H1 (cell line): ENCODE measurements around the gene SMG9. TPM values are rescaled to one million over a fixed set of nuclear protein-coding genes. Genes with fewer than 3 reads are reported as not detected.

Source experiments
- CTCF ChIA-PET: fragments of 300-600 bp; sonication (Branson Sonifier 250); formaldehyde crosslinking; loops from one replicate; lab custom pipeline; 2021; ENCODE audit not compliant: partially characterized antibody; lab: Charles Lee
- POLR2A ChIA-PET: fragments of 300-600 bp; sonication (Branson Sonifier 250); formaldehyde crosslinking; loops from one replicate; lab custom pipeline; 2021; ENCODE audit warnings: inconsistent platforms; ENCODE audit not compliant: partially characterized antibody; lab: Charles Lee
- DNase-seq, 2 experiments: peaks; one replicate each; pipeline versions ENCODE4 v3.0.0 to v3.0.0-alpha.2; 2010 to 2022; ENCODE audit warnings: low spot score in 2 of 2, low read depth in 1 of 2, mixed read lengths in 1 of 2
- FAIRE-seq: peaks from 2 replicates; lab custom pipeline; 2011; peaks lifted over from hg19 to GRCh38; lab: Jason Lieb, UNC
- H2AFZ ChIP-seq: 2 replicates; pipeline ENCODE4 v1.8.1; 2012; ENCODE audit warnings: low read length, inconsistent platforms
- H2AK5ac ChIP-seq: 2 replicates; pipeline ENCODE4 v1.6.1; 2013; ENCODE audit warnings: low read depth, low read length
- H2BK120ac ChIP-seq: replicated peaks from 2 replicates; pipeline ENCODE3; 2013; ENCODE audit warnings: low read depth, low read length, inconsistent platforms
- H2BK12ac ChIP-seq: 2 replicates; pipeline ENCODE4 v1.6.1; 2013; ENCODE audit warnings: low read depth, low read length
- H2BK15ac ChIP-seq: 2 replicates; pipeline ENCODE4 v1.6.1; 2013; ENCODE audit warnings: low read length
- H2BK20ac ChIP-seq: 2 replicates; pipeline ENCODE4 v1.6.1; 2013; ENCODE audit warnings: low read length
- H2BK5ac ChIP-seq: 2 replicates; pipeline ENCODE4 v1.6.1; 2013; ENCODE audit warnings: low read depth, low read length
- H3K14ac ChIP-seq: 2 replicates; pipeline ENCODE4 v1.6.1; 2013; ENCODE audit warnings: inconsistent platforms; ENCODE audit not compliant: insufficient read length
- H3K18ac ChIP-seq: 2 replicates; pipeline ENCODE4 v1.6.1; 2013; ENCODE audit warnings: low read length; ENCODE audit errors: extremely low read depth
- H3K23ac ChIP-seq: 2 replicates; pipeline ENCODE4 v1.6.1; 2013; ENCODE audit warnings: inconsistent platforms; ENCODE audit not compliant: insufficient read length
- H3K23me2 ChIP-seq: 2 replicates; pipeline ENCODE4 v1.6.1; 2013; ENCODE audit warnings: low read depth, low read length
- H3K27ac ChIP-seq: 2 replicates; pipeline ENCODE4 v1.6.1; 2011; ENCODE audit warnings: low read depth, low read length, inconsistent platforms
- H3K27me3 ChIP-seq, 4 experiments: replicated peaks in 1 of 4; 1 replicate in 1 of 4; 2 replicates in 3 of 4; pipeline versions ENCODE4 v1.6.1 to v1.8.1; 2011 to 2013; ENCODE audit warnings: low read length in 3 of 4, mild to moderate bottlenecking in 3 of 4, inconsistent platforms in 2 of 4, mixed read lengths in 2 of 4, moderate library complexity in 1 of 4; ENCODE audit not compliant: control insufficient read depth in 3 of 4, insufficient read depth in 3 of 4; ENCODE audit errors: extremely low read depth in 1 of 4
- H3K36me3 ChIP-seq, 4 experiments: 2 replicates each; pipeline versions ENCODE4 v1.6.1 to v1.8.1; 2011 to 2013; ENCODE audit warnings: mild to moderate bottlenecking in 4 of 4, low read length in 3 of 4, moderate library complexity in 2 of 4, control low read depth in 1 of 4, inconsistent platforms in 1 of 4; ENCODE audit not compliant: insufficient read depth in 4 of 4, control insufficient read depth in 2 of 4
- H3K4ac ChIP-seq: replicated peaks from 2 replicates; pipeline ENCODE3; 2013; ENCODE audit warnings: low read length, low read depth, mixed read lengths, inconsistent platforms; ENCODE audit not compliant: insufficient read length
- H3K4me1 ChIP-seq, 4 experiments: replicated peaks in 1 of 4; 1 replicate in 1 of 4; 2 replicates in 3 of 4; pipeline versions ENCODE4 v1.6.1 to v1.8.1; 2011 to 2013; ENCODE audit warnings: low read length in 3 of 4, inconsistent platforms in 2 of 4, mixed read lengths in 1 of 4; ENCODE audit not compliant: insufficient read depth in 4 of 4, control insufficient read depth in 3 of 4
- H3K4me2 ChIP-seq, 2 experiments: 2 replicates each; pipeline versions ENCODE4 v1.6.1 to v1.8.1; 2011 to 2013; ENCODE audit warnings: low read depth in 2 of 2, low read length in 2 of 2, control low read depth in 1 of 2, inconsistent platforms in 1 of 2, mild to moderate bottlenecking in 1 of 2; ENCODE audit not compliant: insufficient read depth in 1 of 2
- H3K4me3 ChIP-seq, 4 experiments: fragments of 200-600, 300-600 bp in 1 of 4; sonication (generic), shearing (Covaris generic), sonication (Bioruptor Twin) in 1 of 4; 2 replicates each; pipeline versions ENCODE4 v1.5.1 to v1.8.1; 2011 to 2016; ENCODE audit warnings: low read length in 4 of 4, low read depth in 3 of 4, control low read depth in 2 of 4, inconsistent platforms in 2 of 4, mild to moderate bottlenecking in 2 of 4, mixed read lengths in 1 of 4, moderate library complexity in 1 of 4; ENCODE audit not compliant: insufficient read depth in 2 of 4; ENCODE audit errors: extremely low read depth in 1 of 4
- H3K56ac ChIP-seq: replicated peaks from 2 replicates; pipeline ENCODE3; 2013; ENCODE audit warnings: low read depth, mild to moderate bottlenecking, mixed read lengths, low read length, inconsistent platforms; ENCODE audit not compliant: insufficient read length
- H3K79me1 ChIP-seq: 2 replicates; pipeline ENCODE4 v1.6.1; 2013; ENCODE audit warnings: low read depth, low read length, control low read depth
- H3K79me2 ChIP-seq, 2 experiments: 2 replicates each; pipeline versions ENCODE4 v1.6.1 to v1.8.1; 2012 to 2013; ENCODE audit warnings: low read length in 2 of 2, mild to moderate bottlenecking in 2 of 2, inconsistent platforms in 1 of 2; ENCODE audit not compliant: insufficient read depth in 2 of 2, control insufficient read depth in 1 of 2
- H3K9ac ChIP-seq, 4 experiments: replicated peaks in 1 of 4; 1 replicate in 1 of 4; 2 replicates in 3 of 4; pipeline versions ENCODE4 v1.6.1 to v1.8.1; 2011 to 2013; ENCODE audit warnings: low read depth in 3 of 4, low read length in 3 of 4, control low read depth in 2 of 4, mild to moderate bottlenecking in 2 of 4, moderate library complexity in 2 of 4, inconsistent platforms in 1 of 4; ENCODE audit errors: extremely low read depth in 1 of 4
- H3K9me3 ChIP-seq, 2 experiments: 2 replicates each; pipeline versions ENCODE4 v1.6.1 to v1.8.1; 2012 to 2013; ENCODE audit warnings: mild to moderate bottlenecking in 2 of 2, moderate library complexity in 2 of 2, control low read depth in 1 of 2, inconsistent platforms in 1 of 2, low read depth in 1 of 2, low read length in 1 of 2, mixed read lengths in 1 of 2; ENCODE audit not compliant: insufficient read depth in 2 of 2
- H4K20me1 ChIP-seq, 2 experiments: replicated peaks in 1 of 2; 2 replicates each; pipeline versions ENCODE3 to v1.8.1; 2011 to 2013; ENCODE audit warnings: inconsistent platforms in 2 of 2, low read length in 2 of 2, mild to moderate bottlenecking in 1 of 2; ENCODE audit not compliant: insufficient read depth in 2 of 2, control insufficient read depth in 1 of 2
- H4K5ac ChIP-seq: 2 replicates; pipeline ENCODE4 v1.6.1; 2013; ENCODE audit warnings: low read length, low read depth, mixed read lengths, inconsistent platforms; ENCODE audit not compliant: insufficient read length
- H4K8ac ChIP-seq: 2 replicates; pipeline ENCODE4 v1.8.0; 2013; ENCODE audit warnings: mild to moderate bottlenecking, moderate library complexity, low read length, inconsistent platforms; ENCODE audit not compliant: insufficient read depth; ENCODE audit errors: extremely low read depth
- H4K91ac ChIP-seq: replicated peaks from 2 replicates; pipeline ENCODE3; 2013; ENCODE audit warnings: low read length, mixed read lengths, inconsistent platforms; ENCODE audit not compliant: insufficient read length
- ASH2L ChIP-seq: fragments of 200-600, 300-600 bp; sonication (generic); IDR thresholded peaks from one replicate; pipeline ENCODE4 v1.7.1; 2017; ENCODE audit warnings: low read length
- CHD2 ChIP-seq: IDR thresholded peaks from 2 replicates; pipeline ENCODE4 v1.6.1; 2012; ENCODE audit warnings: low read length, improper control_type of control experiment
- EP300 ChIP-seq, 2 experiments: IDR thresholded peaks; 1 replicate in 1 of 2; 2 replicates in 1 of 2; pipeline ENCODE4 v1.6.1; 2011 to 2012; ENCODE audit warnings: low read depth in 2 of 2, low read length in 2 of 2, mild to moderate bottlenecking in 2 of 2, borderline replicate concordance in 1 of 2, inconsistent platforms in 1 of 2, moderate library complexity in 1 of 2
- WGBS, 2 experiments: shearing (Covaris generic) in 1 of 2; methylation state at CpG; one replicate each; pipeline versions ENCODE4 v1.1.6 to v1.1.7; 2013 to 2015; ENCODE audit warnings: low lambda C conversion rate in 2 of 2, mixed read lengths in 2 of 2, inconsistent platforms in 1 of 2, low coverage in 1 of 2, missing lambda C conversion rate in 1 of 2; ENCODE audit not compliant: insufficient replicate concordance in 2 of 2, insufficient coverage in 1 of 2, insufficient read length in 1 of 2; ENCODE audit errors: extremely low coverage in 1 of 2, missing lambda C conversion rate in 1 of 2; 5-methylcytosine and 5-hydroxymethylcytosine counted together
- polyA plus RNA-seq, 7 experiments: library from polyadenylated mRNA; depleted of rRNA in 3 of 7; stranded (reverse) in 5 of 7; unstranded in 2 of 7; fragments of >200 nt in 5 of 7; fragments of 200-250 nt in 2 of 7; gene quantifications; 1 replicate in 5 of 7; 2 replicates in 1 of 7; 4 replicates in 1 of 7; pipeline versions ENCODE4 v1.2.1 to v1.2.3, GENCODE V29; 2011 to 2013; ENCODE audit warnings: missing spikeins in 2 of 7, mixed read lengths in 2 of 7
- total RNA-seq: library from RNA; stranded (reverse); fragmentation: NEBNext Ultra II Directional; extraction: Animal tissue kit (Norgen Biotek cat#: 25700); gene quantifications from 2 replicates; pipeline ENCODE4 v1.2.1, GENCODE V29; 2021

The SMG9 gene
- total and polyA plus RNA-seq, 2 of the 8 experiments (the other 6 are each of a cell fraction or from before 2014, with no cell fraction given): 20.4 to 28.7 TPM

DNA sequence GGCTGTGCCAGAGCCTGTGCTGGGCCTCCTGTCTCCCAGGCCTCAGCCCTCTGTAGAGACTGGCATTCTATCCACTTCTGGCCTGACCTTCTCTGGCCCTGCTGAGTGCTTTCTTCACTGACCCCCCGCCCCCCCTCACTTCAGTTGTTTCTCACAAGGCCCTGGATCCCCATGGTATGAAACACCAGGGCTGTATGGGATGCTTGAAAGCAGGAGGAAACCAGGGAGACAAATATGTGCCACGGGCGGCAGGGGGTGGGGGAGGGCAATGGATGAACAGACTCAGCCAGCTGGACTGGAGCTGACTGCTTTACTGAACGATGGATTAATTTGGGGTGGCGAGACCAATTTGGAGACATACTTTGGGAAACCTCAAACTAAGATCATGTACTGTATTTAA lies 24.8 kb downstream of the SMG9 start:
- H4K91ac ChIP-seq: no peak overlapping the region
- no peak overlapping the region for H2AFZ ChIP-seq
- no peak overlapping the region for H2BK5ac ChIP-seq
- no peaks in the 10 kb centered on the region for H3K27me3 ChIP-seq
- H2BK120ac ChIP-seq: no peak overlapping the region
- no peak overlapping the region for H3K4me3 ChIP-seq
- no peak overlapping the region for H2AK5ac ChIP-seq
- no peak for FAIRE-seq
- no peak overlapping the region for H4K5ac ChIP-seq
- no peak for DNase-seq
- no peaks in the 10 kb centered on the region for H3K9me3 ChIP-seq
- no peak overlapping the region for H3K23ac ChIP-seq
- no peak overlapping the region for H3K27ac ChIP-seq
- H3K9ac ChIP-seq: no peak overlapping the region
- no peak overlapping the region for H3K14ac ChIP-seq
- no peaks in the 10 kb centered on the region for H3K79me2 ChIP-seq
- no peak overlapping the region for H2BK20ac ChIP-seq
- no peak overlapping the region for H3K4me2 ChIP-seq
- no peak overlapping the region for H2BK12ac ChIP-seq
- no peak overlapping the region for H4K8ac ChIP-seq
- peaks cover 8 to 27% (median 17%) of the 10 kb centered on the region in 4 experiments; a peak in 6 of 8 replicates for H3K36me3 ChIP-seq
- H4K20me1 ChIP-seq: peaks cover 0 to 8% of the 10 kb centered on the region in 2 experiments
- no peaks in the 10 kb centered on the region for H3K23me2 ChIP-seq
- no peak overlapping the region for H3K56ac ChIP-seq
- no peak overlapping the region for H2BK15ac ChIP-seq
- H3K79me1 ChIP-seq: no peaks in the 10 kb centered on the region
- H3K18ac ChIP-seq: no peak overlapping the region
- POLR2A ChIA-PET: interaction anchor here (1.0 to 1.9 kb wide), 2 partner anchors 10 to 25 kb away, joined by 3 to 5 read pairs; partner anchors contain the start of gene SMG9
- CTCF ChIA-PET: interaction anchor here (0.5 to 1.6 kb wide), 4 partner anchors 8 to 431 kb away, joined by 3 to 6 read pairs (median 4); no protein-coding TSS in a partner anchor
- WGBS, 2 experiments: 84% methylated on average over 5 of the region's 5 CpGs; no CpG with 5 or more reads in 1 of the 2 experiments
- no peaks in the 10 kb centered on the region for H3K4me1 ChIP-seq
- no peak overlapping the region for H3K4ac ChIP-seq
- TF ChIP-seq EP300 (IDR thresholded peaks at IDR 0.05; ENCODE audit: borderline replicate concordance in 1 of 2, low read depth in 2 of 2, low read length in 2 of 2) (no peak), CHD2 (no peak), ASH2L (no peak)
